ENCODE measurements around the gene CHD8. TPM values are rescaled to one million over a fixed set of nuclear protein-coding genes. Genes with fewer than 3 reads are reported as not detected.
A peak's percentile ranks its signal among the peaks of the same experiment; 100 is the strongest.

Gene CHD8
- total RNA-seq, 1 experiment from 2014 or later = 133 TPM

DNA sequence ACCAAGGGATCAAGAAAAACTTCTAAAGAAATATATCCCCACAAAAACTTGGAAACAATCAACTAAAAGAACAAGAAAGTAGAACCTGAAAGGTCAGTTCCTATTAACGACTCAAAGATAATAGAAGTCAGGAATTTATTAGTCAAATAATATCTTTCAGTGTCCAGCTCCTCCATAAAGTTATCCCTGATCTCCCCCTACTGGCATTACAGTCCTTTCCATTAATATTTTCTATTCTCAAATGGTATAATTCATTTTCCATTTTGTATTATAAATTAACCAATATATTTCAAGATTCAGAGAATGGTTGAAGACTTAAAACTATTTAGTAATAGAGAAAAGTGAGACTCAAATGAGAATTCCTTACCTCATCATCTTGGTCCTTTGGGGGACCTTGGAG, 60.5 kb downstream of the CHD8 start (continued):
- no peak for TF ChIP-seq ZNF512 (CRISPR knock-in tag; IDR thresholded peaks at IDR 0.05; ENCODE audit: borderline replicate concordance)
- no peak for TF ChIP-seq ZNF396 (CRISPR knock-in tag; IDR thresholded peaks at IDR 0.05; ENCODE audit: borderline replicate concordance)
- no peak for TF ChIP-seq CDX4 (CRISPR knock-in tag; IDR thresholded peaks at IDR 0.05; ENCODE audit: borderline replicate concordance)
- TF ChIP-seq ATF3 (CRISPR knock-in tag; conservative IDR thresholded peaks at IDR 0.05) = no peak
- no peak for TF ChIP-seq RORB (CRISPR knock-in tag; IDR thresholded peaks at IDR 0.05)
- no peak for TF ChIP-seq ZBTB21 (CRISPR knock-in tag; IDR thresholded peaks at IDR 0.05; ENCODE audit: borderline replicate concordance)
- TF ChIP-seq ARID4B (CRISPR knock-in tag; IDR thresholded peaks at IDR 0.05; ENCODE audit: borderline replicate concordance) = no peak
- TF ChIP-seq MYBL2 (CRISPR knock-in tag; IDR thresholded peaks at IDR 0.05) = no peak
- TF ChIP-seq, protein P1, sequence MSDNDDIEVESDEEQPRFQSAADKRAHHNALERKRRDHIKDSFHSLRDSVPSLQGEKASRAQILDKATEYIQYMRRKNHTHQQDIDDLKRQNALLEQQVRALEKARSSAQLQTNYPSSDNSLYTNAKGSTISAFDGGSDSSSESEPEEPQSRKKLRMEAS (CRISPR knock-in tag; IDR thresholded peaks at IDR 0.05) = no peak
- TF ChIP-seq JUN (CRISPR knock-in tag; IDR thresholded peaks at IDR 0.05) = no peak
- TF ChIP-seq NR3C1 (CRISPR knock-in tag; conservative IDR thresholded peaks at IDR 0.05; ENCODE audit: low read depth) = no peak
- no peak for TF ChIP-seq RELA (CRISPR knock-in tag; IDR thresholded peaks at IDR 0.05; ENCODE audit: borderline replicate concordance)

DNA sequence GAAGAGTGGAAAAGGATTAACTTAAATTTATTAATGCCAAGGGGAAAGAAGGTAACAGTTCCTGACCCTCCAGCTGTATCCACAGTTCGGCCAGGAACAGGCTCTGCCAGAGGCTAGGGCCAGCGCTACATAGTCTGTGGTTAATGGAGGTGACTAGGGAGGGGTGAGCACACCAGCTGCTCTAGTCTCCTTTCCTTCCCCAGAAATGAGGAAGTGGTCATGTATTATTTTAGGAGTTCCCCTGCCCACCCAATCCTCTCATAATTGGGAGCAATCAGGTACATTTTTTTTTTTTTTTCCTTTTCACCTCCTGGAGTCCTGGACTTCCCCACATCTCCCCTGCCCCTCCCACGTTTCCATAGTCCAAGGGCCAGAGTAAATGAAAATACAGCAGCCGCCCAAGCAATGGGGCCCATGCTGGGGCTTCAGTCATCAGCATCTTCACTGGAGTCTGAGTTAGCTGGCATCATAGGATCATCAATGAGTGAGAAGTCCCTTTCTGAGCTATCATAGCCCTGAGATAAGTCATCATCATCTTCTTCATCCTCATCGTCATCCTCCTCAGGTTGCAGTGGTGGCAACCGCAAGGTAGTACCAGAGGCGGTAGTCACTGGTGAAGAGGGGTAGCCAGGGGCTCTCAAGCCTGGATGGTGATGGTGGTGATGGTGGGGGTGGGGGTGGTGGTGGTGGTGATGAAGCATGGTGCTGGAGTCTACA, 70.6 kb downstream of the CHD8 start:
- POLR2A ChIA-PET = no interaction called here
- TF ChIP-seq SMAD3 (CRISPR knock-in tag; IDR thresholded peaks at IDR 0.05; ENCODE audit: borderline replicate concordance) = no peak
- no peak for TF ChIP-seq IRF1 (CRISPR knock-in tag; IDR thresholded peaks at IDR 0.05)
- TF ChIP-seq, protein P2, sequence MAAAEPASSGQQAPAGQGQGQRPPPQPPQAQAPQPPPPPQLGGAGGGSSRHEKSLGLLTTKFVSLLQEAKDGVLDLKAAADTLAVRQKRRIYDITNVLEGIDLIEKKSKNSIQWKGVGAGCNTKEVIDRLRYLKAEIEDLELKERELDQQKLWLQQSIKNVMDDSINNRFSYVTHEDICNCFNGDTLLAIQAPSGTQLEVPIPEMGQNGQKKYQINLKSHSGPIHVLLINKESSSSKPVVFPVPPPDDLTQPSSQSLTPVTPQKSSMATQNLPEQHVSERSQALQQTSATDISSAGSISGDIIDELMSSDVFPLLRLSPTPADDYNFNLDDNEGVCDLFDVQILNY (CRISPR knock-in tag; IDR thresholded peaks at IDR 0.05) = no peak
- TF ChIP-seq NR2C2 (CRISPR knock-in tag; IDR thresholded peaks at IDR 0.05) = no peak
- TF ChIP-seq NR1H2 (CRISPR knock-in tag; IDR thresholded peaks at IDR 0.05) = no peak
- TF ChIP-seq STAT6 (CRISPR knock-in tag; conservative IDR thresholded peaks at IDR 0.05; ENCODE audit: low read depth) = no peak
- TF ChIP-seq, protein P3, sequence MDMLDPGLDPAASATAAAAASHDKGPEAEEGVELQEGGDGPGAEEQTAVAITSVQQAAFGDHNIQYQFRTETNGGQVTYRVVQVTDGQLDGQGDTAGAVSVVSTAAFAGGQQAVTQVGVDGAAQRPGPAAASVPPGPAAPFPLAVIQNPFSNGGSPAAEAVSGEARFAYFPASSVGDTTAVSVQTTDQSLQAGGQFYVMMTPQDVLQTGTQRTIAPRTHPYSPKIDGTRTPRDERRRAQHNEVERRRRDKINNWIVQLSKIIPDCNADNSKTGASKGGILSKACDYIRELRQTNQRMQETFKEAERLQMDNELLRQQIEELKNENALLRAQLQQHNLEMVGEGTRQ (CRISPR knock-in tag; IDR thresholded peaks at IDR 0.05) = no peak
- TF ChIP-seq ELF4 (CRISPR knock-in tag; IDR thresholded peaks at IDR 0.05; ENCODE audit: low read depth) = no peak
- Mint-ChIP-seq H3K4me3 (peak overlapping the region; percentile 100), H3K9me3 (no peaks in the 10 kb centered on the region), H3K27ac (no peak overlapping the region), H3K27me3 (ENCODE audit: low read depth) (no peaks in the 10 kb centered on the region), H3K36me3 (peaks cover 39% of the 10 kb centered on the region), H3K4me1 (peaks cover 18% of the 10 kb centered on the region)
- DNase-seq (ENCODE audit: low spot score) = no peak
- CTCF ChIA-PET = interaction anchor here (1.1 kb wide), 1 partner anchor 92 kb away, joined by 3 read pairs; no protein-coding TSS in a partner anchor
- no peak for ATAC-seq
